H9 (cell line): ENCODE measurements around the gene CAGE1. TPM values are rescaled to one million over a fixed set of nuclear protein-coding genes. Genes with fewer than 3 reads are reported as not detected.

ENCODE experiments used
- DNase-seq: peaks from one replicate; pipeline ENCODE4 v3.0.0-alpha.2; 2017
- H2AFZ ChIP-seq: one replicate; pipeline ENCODE4 v1.6.1; 2013; ENCODE audit warnings: mild to moderate bottlenecking, low read length, control low read depth, moderate library complexity
- H2AK5ac ChIP-seq: 2 replicates; pipeline ENCODE4 v1.6.1; 2013; ENCODE audit warnings: low read length, control low read depth, mixed read lengths; ENCODE audit not compliant: insufficient read length
- H2BK120ac ChIP-seq: one replicate; pipeline ENCODE4 v1.6.1; 2013; ENCODE audit warnings: low read depth, mild to moderate bottlenecking, low read length, control low read depth, inconsistent platforms; ENCODE audit not compliant: poor library complexity, severe bottlenecking
- H2BK12ac ChIP-seq: 2 replicates; pipeline ENCODE4 v1.6.1; 2013; ENCODE audit warnings: low read length, control low read depth, mixed read lengths, low read depth; ENCODE audit not compliant: insufficient read length
- H2BK15ac ChIP-seq: 2 replicates; pipeline ENCODE4 v1.6.1; 2013; ENCODE audit warnings: low read depth, low read length, control low read depth
- H2BK20ac ChIP-seq: one replicate; pipeline ENCODE4 v1.6.1; 2013; ENCODE audit warnings: low read depth, mild to moderate bottlenecking, low read length, control low read depth, inconsistent platforms; ENCODE audit not compliant: poor library complexity, severe bottlenecking
- H2BK5ac ChIP-seq: 2 replicates; pipeline ENCODE4 v1.6.1; 2013; ENCODE audit warnings: low read length, control low read depth, mixed read lengths; ENCODE audit not compliant: insufficient read length
- H3K14ac ChIP-seq: 2 replicates; pipeline ENCODE4 v1.6.1; 2013; ENCODE audit warnings: low read length, control low read depth; ENCODE audit not compliant: insufficient read depth
- H3K18ac ChIP-seq: 2 replicates; pipeline ENCODE4 v1.6.1; 2013; ENCODE audit warnings: low read depth, mild to moderate bottlenecking, mixed read lengths, low read length, control low read depth; ENCODE audit not compliant: insufficient read length
- H3K23ac ChIP-seq: 2 replicates; pipeline ENCODE4 v1.6.1; 2013; ENCODE audit warnings: low read length, control low read depth, mixed read lengths, low read depth; ENCODE audit not compliant: insufficient read length
- H3K23me2 ChIP-seq: 2 replicates; pipeline ENCODE4 v1.6.1; 2013; ENCODE audit warnings: low read depth, mild to moderate bottlenecking, mixed read lengths, low read length, control low read depth; ENCODE audit not compliant: insufficient read length, poor library complexity, severe bottlenecking
- H3K27ac ChIP-seq: 2 replicates; pipeline ENCODE4 v1.5.1; 2013; ENCODE audit warnings: low read length, control low read depth, mixed read lengths, low read depth; ENCODE audit not compliant: insufficient read length
- H3K27me3 ChIP-seq: 2 replicates; pipeline ENCODE4 v1.6.1; 2013; ENCODE audit warnings: low read length, control low read depth, inconsistent platforms; ENCODE audit not compliant: insufficient read depth
- H3K4ac ChIP-seq: 2 replicates; pipeline ENCODE4 v1.6.1; 2013; ENCODE audit warnings: low read depth, mild to moderate bottlenecking, control low read depth, inconsistent platforms, low read length, moderate library complexity
- H3K4me1 ChIP-seq: 2 replicates; pipeline ENCODE4 v1.6.1; 2013; ENCODE audit warnings: low read length, control low read depth, inconsistent platforms; ENCODE audit not compliant: insufficient read depth
- H3K4me2 ChIP-seq: 2 replicates; pipeline ENCODE4 v1.6.1; 2013; ENCODE audit warnings: low read length, control low read depth, mixed read lengths; ENCODE audit not compliant: insufficient read length, insufficient read depth
- H3K56ac ChIP-seq: 2 replicates; pipeline ENCODE4 v1.6.1; 2013; ENCODE audit warnings: low read depth, mild to moderate bottlenecking, mixed read lengths, low read length, control low read depth; ENCODE audit not compliant: insufficient read length
- H3K79me1 ChIP-seq: 2 replicates; pipeline ENCODE4 v1.6.1; 2013; ENCODE audit warnings: low read depth, mild to moderate bottlenecking, moderate library complexity, low read length, control low read depth, inconsistent platforms; ENCODE audit not compliant: insufficient read depth, poor library complexity, severe bottlenecking
- H3K79me2 ChIP-seq: 2 replicates; pipeline ENCODE4 v1.6.1; 2013; ENCODE audit warnings: low read length, control low read depth, inconsistent platforms; ENCODE audit not compliant: insufficient read depth
- H3K9ac ChIP-seq: 2 replicates; pipeline ENCODE4 v1.6.1; 2013; ENCODE audit warnings: low read length, control low read depth, mixed read lengths; ENCODE audit not compliant: insufficient read length; ENCODE audit errors: extremely low read depth
- H3K9me3 ChIP-seq: one replicate; pipeline ENCODE4 v1.6.1; 2013; ENCODE audit warnings: low read depth, low read length, inconsistent platforms; ENCODE audit not compliant: control insufficient read depth
- H3T11ph ChIP-seq: one replicate; pipeline ENCODE4 v1.6.1; 2013; ENCODE audit warnings: mild to moderate bottlenecking, low read length, control low read depth, inconsistent platforms
- H4K20me1 ChIP-seq: one replicate; pipeline ENCODE4 v1.6.1; 2013; ENCODE audit not compliant: control insufficient read depth, insufficient read length, insufficient read depth
- H4K5ac ChIP-seq: 2 replicates; pipeline ENCODE4 v1.6.1; 2013; ENCODE audit warnings: low read depth, mild to moderate bottlenecking, mixed read lengths, low read length, control low read depth; ENCODE audit not compliant: insufficient read length
- H4K8ac ChIP-seq: replicated peaks from 2 replicates; pipeline ENCODE4 v1.6.1; 2013; ENCODE audit warnings: low read length, control low read depth, mixed read lengths, low read depth; ENCODE audit not compliant: insufficient read length
- H4K91ac ChIP-seq: 2 replicates; pipeline ENCODE4 v1.6.1; 2013; ENCODE audit warnings: low read depth, mild to moderate bottlenecking, moderate library complexity, mixed read lengths, low read length, control low read depth; ENCODE audit not compliant: insufficient read length
- H3K27ac Mint-ChIP-seq, 3 experiments: 2 replicates in 2 of 3; 3 replicates in 1 of 3; pipeline ENCODE4 v1.8.0; 2020 to 2021; ENCODE audit warnings: mixed read lengths in 3 of 3, mild to moderate bottlenecking in 1 of 3, moderate library complexity in 1 of 3
- H3K27me3 Mint-ChIP-seq: 2 replicates; pipeline ENCODE4 v1.8.0; 2021; ENCODE audit warnings: low read depth, mild to moderate bottlenecking, moderate library complexity, mixed read lengths
- H3K36me3 Mint-ChIP-seq, 3 experiments: 2 replicates in 2 of 3; 3 replicates in 1 of 3; pipeline ENCODE4 v1.8.0; 2020 to 2021; ENCODE audit warnings: low read depth in 3 of 3, mixed read lengths in 3 of 3; ENCODE audit not compliant: insufficient read depth in 1 of 3
- H3K4me1 Mint-ChIP-seq, 2 experiments: 2 replicates each; pipeline ENCODE4 v1.8.0; 2020; ENCODE audit warnings: mixed read lengths in 2 of 2
- H3K4me3 Mint-ChIP-seq, 2 experiments: 2 replicates in 1 of 2; 3 replicates in 1 of 2; pipeline ENCODE4 v1.8.0; 2020 to 2021; ENCODE audit warnings: mild to moderate bottlenecking in 2 of 2, mixed read lengths in 2 of 2, moderate library complexity in 1 of 2
- H3K9me3 Mint-ChIP-seq, 2 experiments: 2 replicates in 1 of 2; 3 replicates in 1 of 2; pipeline ENCODE4 v1.8.0; 2020; ENCODE audit warnings: mild to moderate bottlenecking in 2 of 2, mixed read lengths in 2 of 2, moderate library complexity in 1 of 2
- WGBS: extraction: QIAGEN DNeasy Blood & Tissue Kit; methylation state at CpG from one replicate; pipeline ENCODE4 v1.1.7; 2013; ENCODE audit warnings: missing lambda C conversion rate, low lambda C conversion rate, mixed read lengths; ENCODE audit not compliant: insufficient read length; ENCODE audit errors: extremely low coverage; 5-methylcytosine and 5-hydroxymethylcytosine counted together
- total RNA-seq: library from RNA; stranded (reverse); gene quantifications from 2 replicates; pipeline ENCODE4 v1.2.1, GENCODE V29; 2021
- TF ChIP-seq, protein P1 (sequence below): fragments of 200-600 bp; sonication (generic); conservative IDR thresholded peaks from 3 replicates; pipeline ENCODE4 v1.8.0; 2021; ENCODE audit warnings: antibody characterized with exemption, mild to moderate bottlenecking

The CAGE1 gene
- total RNA-seq, 1 experiment from 2014 or later: 0.28 TPM

DNA sequence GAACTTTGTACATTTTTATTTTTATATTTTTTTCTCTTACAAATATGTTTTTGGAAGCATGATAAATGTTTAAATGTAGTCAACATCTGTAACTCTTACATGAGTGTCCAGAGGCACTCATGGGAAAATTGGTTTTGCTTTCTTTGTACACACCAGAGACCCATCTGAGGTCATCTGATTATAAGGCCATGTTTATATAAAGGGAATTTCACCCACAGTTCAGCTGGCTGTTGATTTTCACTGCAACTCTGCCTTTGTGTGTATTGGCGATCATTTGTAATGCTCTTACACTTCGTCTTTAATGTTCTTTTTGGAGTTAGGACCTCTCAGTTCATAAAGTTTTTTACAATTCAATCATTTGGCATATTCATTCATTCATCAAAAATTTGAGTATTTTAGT lies 28.1 kb upstream of the CAGE1 start:
- Histone ChIP-seq H3K4me1 (peaks cover 5% of the 10 kb centered on the region; the same call in 1 of the 2 replicates), H4K20me1 (no peaks in the 10 kb centered on the region), H2BK120ac (no peak overlapping the region), H3K79me2 (no peaks in the 10 kb centered on the region), H2BK12ac (no peak overlapping the region), H2BK20ac (no peak overlapping the region), H2BK5ac (no peak overlapping the region), H2BK15ac (no peak overlapping the region), H3K14ac (no peak overlapping the region), H3K79me1 (no peaks in the 10 kb centered on the region), H3K23me2 (no peaks in the 10 kb centered on the region), H3K9me3 (no peaks in the 10 kb centered on the region), H3K27me3 (no peaks in the 10 kb centered on the region), H3K56ac (no peak overlapping the region), H3K18ac (no peak overlapping the region), H2AK5ac (no peak overlapping the region), H3K23ac (no peak overlapping the region), H3K9ac (no peak overlapping the region), H4K91ac (no peak overlapping the region), H4K8ac (no peak overlapping the region), H3K27ac (no peak overlapping the region), H4K5ac (no peak overlapping the region), H2AFZ (no peak overlapping the region), H3K4ac (no peak overlapping the region), H3K4me2 (no peak overlapping the region), H3T11ph (no peak overlapping the region)
- no CpG with 5 or more reads among the region's 2 CpGs for WGBS
- TF ChIP-seq, protein P1, sequence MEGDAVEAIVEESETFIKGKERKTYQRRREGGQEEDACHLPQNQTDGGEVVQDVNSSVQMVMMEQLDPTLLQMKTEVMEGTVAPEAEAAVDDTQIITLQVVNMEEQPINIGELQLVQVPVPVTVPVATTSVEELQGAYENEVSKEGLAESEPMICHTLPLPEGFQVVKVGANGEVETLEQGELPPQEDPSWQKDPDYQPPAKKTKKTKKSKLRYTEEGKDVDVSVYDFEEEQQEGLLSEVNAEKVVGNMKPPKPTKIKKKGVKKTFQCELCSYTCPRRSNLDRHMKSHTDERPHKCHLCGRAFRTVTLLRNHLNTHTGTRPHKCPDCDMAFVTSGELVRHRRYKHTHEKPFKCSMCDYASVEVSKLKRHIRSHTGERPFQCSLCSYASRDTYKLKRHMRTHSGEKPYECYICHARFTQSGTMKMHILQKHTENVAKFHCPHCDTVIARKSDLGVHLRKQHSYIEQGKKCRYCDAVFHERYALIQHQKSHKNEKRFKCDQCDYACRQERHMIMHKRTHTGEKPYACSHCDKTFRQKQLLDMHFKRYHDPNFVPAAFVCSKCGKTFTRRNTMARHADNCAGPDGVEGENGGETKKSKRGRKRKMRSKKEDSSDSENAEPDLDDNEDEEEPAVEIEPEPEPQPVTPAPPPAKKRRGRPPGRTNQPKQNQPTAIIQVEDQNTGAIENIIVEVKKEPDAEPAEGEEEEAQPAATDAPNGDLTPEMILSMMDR: no peak
- Mint-ChIP-seq H3K9me3 (no peaks in the 10 kb centered on the region), H3K27ac (no peak overlapping the region), H3K36me3 (peaks cover 31 to 57% (median 40%) of the 10 kb centered on the region in 3 experiments), H3K4me3 (no peak overlapping the region), H3K27me3 (no peaks in the 10 kb centered on the region), H3K4me1 (peaks cover 33 to 38% of the 10 kb centered on the region in 2 experiments)
- no peak for DNase-seq
